GM12873 (cell line): Measurements from ENCODE around the gene SAXO1.

ENCODE experiments used
- CTCF ChIP-seq: IDR thresholded peaks from 2 replicates; pipeline ENCODE4 v1.5.1; 2012; ENCODE audit warnings: low read depth, mild to moderate bottlenecking, moderate library complexity, low read length, control low read depth; ENCODE audit not compliant: insufficient read depth; ENCODE audit errors: missing control alignments

The SAXO1 gene

GRCh38 chr9:19033015-19033414 is at the start of gene SAXO1:
Gene SAXO1 (minus strand): TSS chr9:19033209. CDS start chr9:19032908, 301 bp downstream.
- TF ChIP-seq CTCF: no peak

- TF ChIP-seq CTCF: no peak
Measured at GRCh38 chr9:19074836-19075235, 41.8 kb upstream of the SAXO1 start.

GRCh38 chr9:19074229-19074628 is 41.2 kb upstream of the SAXO1 start:
- TF ChIP-seq CTCF: no peak

GRCh38 chr9:19057033-19057432 is 24.0 kb upstream of the SAXO1 start:
- TF ChIP-seq CTCF: no peak

GRCh38 chr9:19050637-19051591 is 17.9 kb upstream of the SAXO1 start:
- no peak for TF ChIP-seq CTCF

- no peak for TF ChIP-seq CTCF
Measured at GRCh38 chr9:19049917-19050636, 17.1 kb upstream of the SAXO1 start.
